Dedifferentiated amniotic fluid mesenchymal stem cell (primary cell): ENCODE data around the gene KCNAB2.

Experiments used
- DNase-seq: peaks from one replicate; pipeline ENCODE4 v3.0.0-alpha.2; 2016; ENCODE audit errors: extremely low spot score

Gene KCNAB2

GRCh38 chr1:6109688-6110087, 64.0 kb downstream of the KCNAB2 start:
- DNase-seq, result no peak

GRCh38 chr1:6110326-6110725, 64.6 kb downstream of the KCNAB2 start:
- no peak for DNase-seq

GRCh38 chr1:6111571-6111970, 65.9 kb downstream of the KCNAB2 start:
- no peak for DNase-seq

GRCh38 chr1:6111991-6112689, 66.5 kb downstream of the KCNAB2 start:
- no peak for DNase-seq

GRCh38 chr1:6112690-6113005, 67.0 kb downstream of the KCNAB2 start:
- no peak for DNase-seq

- no peak for DNase-seq
These were observed 67.4 kb downstream of the KCNAB2 start for GRCh38 chr1:6113116-6113515.

- no peak for DNase-seq
These were observed 68.1 kb downstream of the KCNAB2 start for GRCh38 chr1:6113745-6114144.

- DNase-seq, result no peak
These were observed 70.4 kb downstream of the KCNAB2 start for GRCh38 chr1:6116137-6116536.

- no peak for DNase-seq
These were observed 71.4 kb downstream of the KCNAB2 start for GRCh38 chr1:6117064-6117463.

- no peak for DNase-seq
These were observed 71.9 kb downstream of the KCNAB2 start for GRCh38 chr1:6117624-6118023.

GRCh38 chr1:6118415-6118814, 72.7 kb downstream of the KCNAB2 start:
- DNase-seq, result no peak

GRCh38 chr1:6121021-6121421, 75.3 kb downstream of the KCNAB2 start:
- DNase-seq, result no peak

- no peak for DNase-seq
These were observed 76.1 kb downstream of the KCNAB2 start for GRCh38 chr1:6121651-6122370.

GRCh38 chr1:6123083-6123482, 77.4 kb downstream of the KCNAB2 start:
- DNase-seq, result no peak

- DNase-seq, result no peak
These were observed 78.1 kb downstream of the KCNAB2 start for GRCh38 chr1:6123816-6124215.

GRCh38 chr1:6124341-6124740, 78.7 kb downstream of the KCNAB2 start:
- DNase-seq, result no peak

- DNase-seq, result no peak
These were observed 79.2 kb downstream of the KCNAB2 start for GRCh38 chr1:6124746-6125365.

GRCh38 chr1:6125366-6125765, 79.7 kb downstream of the KCNAB2 start:
- no peak for DNase-seq

- no peak for DNase-seq
These were observed 80.3 kb downstream of the KCNAB2 start for GRCh38 chr1:6126028-6126427.

GRCh38 chr1:6126521-6127067, 80.9 kb downstream of the KCNAB2 start:
- DNase-seq, result no peak

GRCh38 chr1:6127587-6128163, 82.0 kb downstream of the KCNAB2 start:
- DNase-seq, result peak; percentile 20

GRCh38 chr1:6128276-6129081, 82.8 kb downstream of the KCNAB2 start:
- DNase-seq, result no peak
